H1 (cell line): ENCODE results near the gene CAMKK1. TPM values are rescaled to one million over a fixed set of nuclear protein-coding genes. Genes with fewer than 3 reads are reported as not detected.

ENCODE experiments used
- CTCF ChIA-PET: fragments of 300-600 bp; sonication (Branson Sonifier 250); formaldehyde crosslinking; loops from one replicate; lab custom pipeline; 2021; ENCODE audit not compliant: partially characterized antibody; lab: Charles Lee
- POLR2A ChIA-PET: fragments of 300-600 bp; sonication (Branson Sonifier 250); formaldehyde crosslinking; loops from one replicate; lab custom pipeline; 2021; ENCODE audit warnings: inconsistent platforms; ENCODE audit not compliant: partially characterized antibody; lab: Charles Lee
- DNase-seq, 2 experiments: peaks; one replicate each; pipeline versions ENCODE4 v3.0.0 to v3.0.0-alpha.2; 2010 to 2022; ENCODE audit warnings: low spot score in 2 of 2, low read depth in 1 of 2, mixed read lengths in 1 of 2
- FAIRE-seq: peaks from 2 replicates; lab custom pipeline; 2011; peaks lifted over from hg19 to GRCh38; lab: Jason Lieb, UNC
- H2AFZ ChIP-seq: 2 replicates; pipeline ENCODE4 v1.8.1; 2012; ENCODE audit warnings: low read length, inconsistent platforms
- H2AK5ac ChIP-seq: 2 replicates; pipeline ENCODE4 v1.6.1; 2013; ENCODE audit warnings: low read depth, low read length
- H2BK120ac ChIP-seq: replicated peaks from 2 replicates; pipeline ENCODE3; 2013; ENCODE audit warnings: low read depth, low read length, inconsistent platforms
- H2BK12ac ChIP-seq: 2 replicates; pipeline ENCODE4 v1.6.1; 2013; ENCODE audit warnings: low read depth, low read length
- H2BK15ac ChIP-seq: 2 replicates; pipeline ENCODE4 v1.6.1; 2013; ENCODE audit warnings: low read length
- H2BK20ac ChIP-seq: 2 replicates; pipeline ENCODE4 v1.6.1; 2013; ENCODE audit warnings: low read length
- H2BK5ac ChIP-seq: 2 replicates; pipeline ENCODE4 v1.6.1; 2013; ENCODE audit warnings: low read depth, low read length
- H3K14ac ChIP-seq: 2 replicates; pipeline ENCODE4 v1.6.1; 2013; ENCODE audit warnings: inconsistent platforms; ENCODE audit not compliant: insufficient read length
- H3K18ac ChIP-seq: 2 replicates; pipeline ENCODE4 v1.6.1; 2013; ENCODE audit warnings: low read length; ENCODE audit errors: extremely low read depth
- H3K23ac ChIP-seq: 2 replicates; pipeline ENCODE4 v1.6.1; 2013; ENCODE audit warnings: inconsistent platforms; ENCODE audit not compliant: insufficient read length
- H3K23me2 ChIP-seq: 2 replicates; pipeline ENCODE4 v1.6.1; 2013; ENCODE audit warnings: low read depth, low read length
- H3K27ac ChIP-seq: 2 replicates; pipeline ENCODE4 v1.6.1; 2011; ENCODE audit warnings: low read depth, low read length, inconsistent platforms
- H3K27me3 ChIP-seq, 4 experiments: replicated peaks in 1 of 4; 1 replicate in 1 of 4; 2 replicates in 3 of 4; pipeline versions ENCODE4 v1.6.1 to v1.8.1; 2011 to 2013; ENCODE audit warnings: low read length in 3 of 4, mild to moderate bottlenecking in 3 of 4, inconsistent platforms in 2 of 4, mixed read lengths in 2 of 4, moderate library complexity in 1 of 4; ENCODE audit not compliant: control insufficient read depth in 3 of 4, insufficient read depth in 3 of 4; ENCODE audit errors: extremely low read depth in 1 of 4
- H3K36me3 ChIP-seq, 4 experiments: 2 replicates each; pipeline versions ENCODE4 v1.6.1 to v1.8.1; 2011 to 2013; ENCODE audit warnings: mild to moderate bottlenecking in 4 of 4, low read length in 3 of 4, moderate library complexity in 2 of 4, control low read depth in 1 of 4, inconsistent platforms in 1 of 4; ENCODE audit not compliant: insufficient read depth in 4 of 4, control insufficient read depth in 2 of 4
- H3K4ac ChIP-seq: replicated peaks from 2 replicates; pipeline ENCODE3; 2013; ENCODE audit warnings: low read length, low read depth, mixed read lengths, inconsistent platforms; ENCODE audit not compliant: insufficient read length
- H3K4me1 ChIP-seq, 4 experiments: replicated peaks in 1 of 4; 1 replicate in 1 of 4; 2 replicates in 3 of 4; pipeline versions ENCODE4 v1.6.1 to v1.8.1; 2011 to 2013; ENCODE audit warnings: low read length in 3 of 4, inconsistent platforms in 2 of 4, mixed read lengths in 1 of 4; ENCODE audit not compliant: insufficient read depth in 4 of 4, control insufficient read depth in 3 of 4
- H3K4me2 ChIP-seq, 2 experiments: 2 replicates each; pipeline versions ENCODE4 v1.6.1 to v1.8.1; 2011 to 2013; ENCODE audit warnings: low read depth in 2 of 2, low read length in 2 of 2, control low read depth in 1 of 2, inconsistent platforms in 1 of 2, mild to moderate bottlenecking in 1 of 2; ENCODE audit not compliant: insufficient read depth in 1 of 2
- H3K4me3 ChIP-seq, 4 experiments: fragments of 200-600, 300-600 bp in 1 of 4; sonication (generic), shearing (Covaris generic), sonication (Bioruptor Twin) in 1 of 4; 2 replicates each; pipeline versions ENCODE4 v1.5.1 to v1.8.1; 2011 to 2016; ENCODE audit warnings: low read length in 4 of 4, low read depth in 3 of 4, control low read depth in 2 of 4, inconsistent platforms in 2 of 4, mild to moderate bottlenecking in 2 of 4, mixed read lengths in 1 of 4, moderate library complexity in 1 of 4; ENCODE audit not compliant: insufficient read depth in 2 of 4; ENCODE audit errors: extremely low read depth in 1 of 4
- H3K56ac ChIP-seq: replicated peaks from 2 replicates; pipeline ENCODE3; 2013; ENCODE audit warnings: low read depth, mild to moderate bottlenecking, mixed read lengths, low read length, inconsistent platforms; ENCODE audit not compliant: insufficient read length
- H3K79me1 ChIP-seq: 2 replicates; pipeline ENCODE4 v1.6.1; 2013; ENCODE audit warnings: low read depth, low read length, control low read depth
- H3K79me2 ChIP-seq, 2 experiments: 2 replicates each; pipeline versions ENCODE4 v1.6.1 to v1.8.1; 2012 to 2013; ENCODE audit warnings: low read length in 2 of 2, mild to moderate bottlenecking in 2 of 2, inconsistent platforms in 1 of 2; ENCODE audit not compliant: insufficient read depth in 2 of 2, control insufficient read depth in 1 of 2
- H3K9ac ChIP-seq, 4 experiments: replicated peaks in 1 of 4; 1 replicate in 1 of 4; 2 replicates in 3 of 4; pipeline versions ENCODE4 v1.6.1 to v1.8.1; 2011 to 2013; ENCODE audit warnings: low read depth in 3 of 4, low read length in 3 of 4, control low read depth in 2 of 4, mild to moderate bottlenecking in 2 of 4, moderate library complexity in 2 of 4, inconsistent platforms in 1 of 4; ENCODE audit errors: extremely low read depth in 1 of 4
- H3K9me3 ChIP-seq, 2 experiments: 2 replicates each; pipeline versions ENCODE4 v1.6.1 to v1.8.1; 2012 to 2013; ENCODE audit warnings: mild to moderate bottlenecking in 2 of 2, moderate library complexity in 2 of 2, control low read depth in 1 of 2, inconsistent platforms in 1 of 2, low read depth in 1 of 2, low read length in 1 of 2, mixed read lengths in 1 of 2; ENCODE audit not compliant: insufficient read depth in 2 of 2
- H4K20me1 ChIP-seq, 2 experiments: replicated peaks in 1 of 2; 2 replicates each; pipeline versions ENCODE3 to v1.8.1; 2011 to 2013; ENCODE audit warnings: inconsistent platforms in 2 of 2, low read length in 2 of 2, mild to moderate bottlenecking in 1 of 2; ENCODE audit not compliant: insufficient read depth in 2 of 2, control insufficient read depth in 1 of 2
- H4K5ac ChIP-seq: 2 replicates; pipeline ENCODE4 v1.6.1; 2013; ENCODE audit warnings: low read length, low read depth, mixed read lengths, inconsistent platforms; ENCODE audit not compliant: insufficient read length
- H4K8ac ChIP-seq: 2 replicates; pipeline ENCODE4 v1.8.0; 2013; ENCODE audit warnings: mild to moderate bottlenecking, moderate library complexity, low read length, inconsistent platforms; ENCODE audit not compliant: insufficient read depth; ENCODE audit errors: extremely low read depth
- H4K91ac ChIP-seq: replicated peaks from 2 replicates; pipeline ENCODE3; 2013; ENCODE audit warnings: low read length, mixed read lengths, inconsistent platforms; ENCODE audit not compliant: insufficient read length
- ASH2L ChIP-seq: fragments of 200-600, 300-600 bp; sonication (generic); IDR thresholded peaks from one replicate; pipeline ENCODE4 v1.7.1; 2017; ENCODE audit warnings: low read length
- BRCA1 ChIP-seq: IDR thresholded peaks from 2 replicates; pipeline ENCODE4 v1.6.1; 2012; ENCODE audit warnings: low read depth, low read length, improper control_type of control experiment
- CBX5 ChIP-seq: fragments of 300-800, 300-1000 bp; sonication (generic); IDR thresholded peaks from 2 replicates; pipeline ENCODE4 v1.7.1; 2016; ENCODE audit warnings: antibody characterized with exemption, low read length, low read depth
- CHD1 ChIP-seq: IDR thresholded peaks from 2 replicates; pipeline ENCODE4 v1.6.1; 2012; ENCODE audit warnings: low read depth, low read length, improper control_type of control experiment
- FOSL1 ChIP-seq: IDR thresholded peaks from 2 replicates; pipeline ENCODE4 v1.6.1; 2011; ENCODE audit warnings: mild to moderate bottlenecking, low read depth, low read length, moderate library complexity; ENCODE audit not compliant: insufficient read depth
- HDAC6 ChIP-seq: IDR thresholded peaks from one replicate; pipeline ENCODE4 v1.7.1; 2012; ENCODE audit warnings: low read depth, mild to moderate bottlenecking, inconsistent platforms, low read length, moderate library complexity
- RAD21 ChIP-seq, 2 experiments: IDR thresholded peaks in 1 of 2; conservative IDR thresholded peaks in 1 of 2; 2 replicates each; pipeline ENCODE4 v1.6.1; 2011; ENCODE audit warnings: low read depth in 2 of 2, low read length in 2 of 2, improper control_type of control experiment in 1 of 2, inconsistent platforms in 1 of 2, mild to moderate bottlenecking in 1 of 2, moderate library complexity in 1 of 2
- SAP30 ChIP-seq: fragments of 300-600 bp; sonication (generic); IDR thresholded peaks from 2 replicates; pipeline ENCODE4 v1.7.1; 2012; ENCODE audit warnings: low read length, moderate library complexity, mild to moderate bottlenecking, inconsistent platforms; ENCODE audit not compliant: insufficient read depth, insufficient replicate concordance
- SP4 ChIP-seq: IDR thresholded peaks from 2 replicates; pipeline ENCODE4 v1.6.1; 2012; ENCODE audit warnings: low read length, inconsistent platforms
- TAF1 ChIP-seq: IDR thresholded peaks from 2 replicates; pipeline ENCODE4 v1.6.1; 2011; ENCODE audit warnings: mild to moderate bottlenecking, low read depth, low read length
- TBP ChIP-seq: IDR thresholded peaks from 2 replicates; pipeline ENCODE4 v1.6.1; 2011; ENCODE audit warnings: low read depth, low read length, improper control_type of control experiment
- TEAD4 ChIP-seq: IDR thresholded peaks from 2 replicates; pipeline ENCODE4 v1.6.1; 2012; ENCODE audit warnings: low read depth, low read length, inconsistent platforms, mixed read lengths
- YY1 ChIP-seq: IDR thresholded peaks from 2 replicates; pipeline ENCODE4 v1.6.1; 2011; ENCODE audit warnings: low read depth, mild to moderate bottlenecking, low read length
- ZNF274 ChIP-seq: IDR thresholded peaks from 2 replicates; pipeline ENCODE4 v1.7.0; 2012; ENCODE audit warnings: low read length, borderline replicate concordance; ENCODE audit errors: extremely low read depth
- WGBS, 2 experiments: shearing (Covaris generic) in 1 of 2; methylation state at CpG; one replicate each; pipeline versions ENCODE4 v1.1.6 to v1.1.7; 2013 to 2015; ENCODE audit warnings: low lambda C conversion rate in 2 of 2, mixed read lengths in 2 of 2, inconsistent platforms in 1 of 2, low coverage in 1 of 2, missing lambda C conversion rate in 1 of 2; ENCODE audit not compliant: insufficient replicate concordance in 2 of 2, insufficient coverage in 1 of 2, insufficient read length in 1 of 2; ENCODE audit errors: extremely low coverage in 1 of 2, missing lambda C conversion rate in 1 of 2; 5-methylcytosine and 5-hydroxymethylcytosine counted together
- polyA plus RNA-seq, 7 experiments: library from polyadenylated mRNA; depleted of rRNA in 3 of 7; stranded (reverse) in 5 of 7; unstranded in 2 of 7; fragments of >200 nt in 5 of 7; fragments of 200-250 nt in 2 of 7; gene quantifications; 1 replicate in 5 of 7; 2 replicates in 1 of 7; 4 replicates in 1 of 7; pipeline versions ENCODE4 v1.2.1 to v1.2.3, GENCODE V29; 2011 to 2013; ENCODE audit warnings: missing spikeins in 2 of 7, mixed read lengths in 2 of 7
- total RNA-seq: library from RNA; stranded (reverse); fragmentation: NEBNext Ultra II Directional; extraction: Animal tissue kit (Norgen Biotek cat#: 25700); gene quantifications from 2 replicates; pipeline ENCODE4 v1.2.1, GENCODE V29; 2021
- TF ChIP-seq, protein P1 (sequence below): IDR thresholded peaks from 2 replicates; pipeline ENCODE4 v1.6.1; 2012; ENCODE audit warnings: inconsistent platforms

The CAMKK1 gene
- total and polyA plus RNA-seq, 2 of the 8 experiments (the other 6 are each of a cell fraction or from before 2014, with no cell fraction given): 7.1 to 7.6 TPM

GRCh38 chr17:3886776-3887175 is 6.1 kb downstream of the CAMKK1 start:
- Histone ChIP-seq H3K4me1 (peaks cover 4 to 23% (median 14%) of the 10 kb centered on the region in 4 experiments), H2BK20ac (no peak overlapping the region), H3K4ac (no peak overlapping the region), H3K9ac (no peak overlapping the region), H3K18ac (no peak overlapping the region), H3K79me1 (peaks cover 4% of the 10 kb centered on the region; the same call in 1 of the 2 replicates), H4K91ac (no peak overlapping the region), H2BK15ac (no peak overlapping the region), H4K20me1 (peaks cover 3 to 6% of the 10 kb centered on the region in 2 experiments), H4K8ac (no peak overlapping the region), H3K4me3 (no peak overlapping the region), H3K23ac (no peak overlapping the region), H4K5ac (no peak overlapping the region), H2BK120ac (no peak overlapping the region), H3K56ac (no peak overlapping the region), H3K27me3 (no peaks in the 10 kb centered on the region; a peak in 1 of 7 replicates), H2AFZ (no peak overlapping the region), H3K36me3 (peaks cover 3 to 9% (median 5%) of the 10 kb centered on the region in 4 experiments; a peak in 5 of 8 replicates), H2BK12ac (peak overlapping the region; percentile 78; the same call in 1 of the 2 replicates), H3K9me3 (no peaks in the 10 kb centered on the region), H2AK5ac (no peak overlapping the region), H3K79me2 (no peaks in the 10 kb centered on the region; a peak in 1 of 4 replicates), H3K14ac (no peak overlapping the region), H3K4me2 (no peak overlapping the region), H2BK5ac (peak overlapping the region; percentile 31; the same call in 1 of the 2 replicates), H3K27ac (no peak overlapping the region), H3K23me2 (peaks cover under 1% of the 10 kb centered on the region; the same call in 1 of the 2 replicates)
- POLR2A ChIA-PET: no interaction called here
- CTCF ChIA-PET: no interaction called here
- DNase-seq (no peak), FAIRE-seq (no peak)
- WGBS, 2 experiments: 87% methylated on average over 10 of the region's 10 CpGs; no CpG with 5 or more reads in 1 of the 2 experiments
- no peak for TF ChIP-seq TBP
- TF ChIP-seq ZNF274: no peak
- TF ChIP-seq FOSL1: no peak
- no peak for TF ChIP-seq CBX5
- no peak for TF ChIP-seq TEAD4
- no peak for TF ChIP-seq SP4
- TF ChIP-seq RAD21 (IDR thresholded peaks at IDR 0.05 in 1 of 2, conservative IDR thresholded peaks at IDR 0.05 in 1 of 2; ENCODE audit: low read depth in 2 of 2, low read length in 2 of 2): no peak
- TF ChIP-seq BRCA1: no peak
- TF ChIP-seq, protein P1, sequence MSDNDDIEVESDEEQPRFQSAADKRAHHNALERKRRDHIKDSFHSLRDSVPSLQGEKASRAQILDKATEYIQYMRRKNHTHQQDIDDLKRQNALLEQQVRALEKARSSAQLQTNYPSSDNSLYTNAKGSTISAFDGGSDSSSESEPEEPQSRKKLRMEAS: no peak
- TF ChIP-seq HDAC6: no peak
- TF ChIP-seq YY1: no peak
- no peak for TF ChIP-seq SAP30
- no peak for TF ChIP-seq ASH2L
- TF ChIP-seq TAF1: no peak
- TF ChIP-seq CHD1: no peak
